ENCODE results near the gene GAPDHS.

DNA sequence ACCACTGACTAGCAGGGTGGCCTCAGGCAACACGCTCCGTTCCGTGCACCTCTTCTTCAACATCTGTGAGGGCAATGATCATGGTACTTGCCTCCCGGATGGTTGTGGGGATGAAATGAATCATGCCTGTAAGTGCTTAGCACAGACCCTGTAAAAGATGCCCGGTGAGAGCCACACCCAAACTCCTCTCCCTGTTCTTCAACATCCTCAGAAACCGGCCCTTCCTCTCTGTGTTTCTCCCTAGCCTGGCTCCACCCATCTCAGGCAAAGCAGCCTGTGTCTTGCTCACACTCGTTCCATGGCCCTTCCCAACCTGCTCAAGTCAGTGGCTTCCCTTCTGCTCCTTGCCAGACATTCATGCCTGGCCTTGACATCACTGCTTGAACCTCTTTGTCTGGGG lies 14.0 kb upstream of the GAPDHS start:
- no peak for TF ChIP-seq CTCF (IDR thresholded peaks at IDR 0.05; ENCODE audit: insufficient read depth, low read depth, low read length)
- no peak for TF ChIP-seq EZH2 (IDR thresholded peaks at IDR 0.05; ENCODE audit: insufficient read depth, low read length)

Measured in astrocyte (in vitro differentiated cells and primary cell).